AG10803 (cell line): ENCODE results near the gene ARHGAP19.

ENCODE experiments used
- DNase-seq: peaks from one replicate; pipeline ENCODE4 v3.0.0; 2010; ENCODE audit warnings: low read depth
- H3K4me3 ChIP-seq: 2 replicates; pipeline ENCODE4 v1.5.1; 2011; ENCODE audit warnings: mild to moderate bottlenecking, low read length, control low read depth
- TF ChIP-seq, protein P1 (sequence below): conservative IDR thresholded peaks from 2 replicates; pipeline ENCODE4 v1.5.1; 2011; ENCODE audit warnings: mild to moderate bottlenecking, low read length, control low read depth, inconsistent platforms

The ARHGAP19 gene

DNA sequence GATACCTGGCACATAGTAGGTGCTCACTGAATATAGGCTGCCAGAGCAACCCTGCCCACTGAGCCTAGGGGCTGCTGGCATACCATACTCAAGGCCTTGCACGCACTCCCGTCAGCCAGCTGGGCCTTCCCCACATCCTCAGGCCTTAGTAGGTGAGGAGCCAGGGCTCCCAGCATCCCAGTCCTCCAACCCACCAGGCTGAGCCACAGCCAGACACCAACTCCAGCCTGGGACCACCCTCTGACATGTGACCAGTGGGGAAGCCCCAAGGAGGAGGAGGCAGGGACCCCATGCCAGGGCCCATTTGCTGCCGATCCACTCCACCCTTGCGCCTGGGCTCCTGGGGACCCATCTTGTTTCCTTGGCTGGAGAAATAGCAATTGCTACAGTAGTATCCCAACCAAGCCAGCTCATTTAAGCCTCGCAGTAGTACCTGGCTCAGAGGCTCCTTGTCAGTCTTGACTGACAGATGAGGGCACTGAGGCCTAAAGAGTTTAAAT is 118.1 kb downstream of the ARHGAP19 start:
- DNase-seq: no peak
- TF ChIP-seq, protein P1, sequence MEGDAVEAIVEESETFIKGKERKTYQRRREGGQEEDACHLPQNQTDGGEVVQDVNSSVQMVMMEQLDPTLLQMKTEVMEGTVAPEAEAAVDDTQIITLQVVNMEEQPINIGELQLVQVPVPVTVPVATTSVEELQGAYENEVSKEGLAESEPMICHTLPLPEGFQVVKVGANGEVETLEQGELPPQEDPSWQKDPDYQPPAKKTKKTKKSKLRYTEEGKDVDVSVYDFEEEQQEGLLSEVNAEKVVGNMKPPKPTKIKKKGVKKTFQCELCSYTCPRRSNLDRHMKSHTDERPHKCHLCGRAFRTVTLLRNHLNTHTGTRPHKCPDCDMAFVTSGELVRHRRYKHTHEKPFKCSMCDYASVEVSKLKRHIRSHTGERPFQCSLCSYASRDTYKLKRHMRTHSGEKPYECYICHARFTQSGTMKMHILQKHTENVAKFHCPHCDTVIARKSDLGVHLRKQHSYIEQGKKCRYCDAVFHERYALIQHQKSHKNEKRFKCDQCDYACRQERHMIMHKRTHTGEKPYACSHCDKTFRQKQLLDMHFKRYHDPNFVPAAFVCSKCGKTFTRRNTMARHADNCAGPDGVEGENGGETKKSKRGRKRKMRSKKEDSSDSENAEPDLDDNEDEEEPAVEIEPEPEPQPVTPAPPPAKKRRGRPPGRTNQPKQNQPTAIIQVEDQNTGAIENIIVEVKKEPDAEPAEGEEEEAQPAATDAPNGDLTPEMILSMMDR: no peak
- no peak overlapping the region for H3K4me3 ChIP-seq

DNA sequence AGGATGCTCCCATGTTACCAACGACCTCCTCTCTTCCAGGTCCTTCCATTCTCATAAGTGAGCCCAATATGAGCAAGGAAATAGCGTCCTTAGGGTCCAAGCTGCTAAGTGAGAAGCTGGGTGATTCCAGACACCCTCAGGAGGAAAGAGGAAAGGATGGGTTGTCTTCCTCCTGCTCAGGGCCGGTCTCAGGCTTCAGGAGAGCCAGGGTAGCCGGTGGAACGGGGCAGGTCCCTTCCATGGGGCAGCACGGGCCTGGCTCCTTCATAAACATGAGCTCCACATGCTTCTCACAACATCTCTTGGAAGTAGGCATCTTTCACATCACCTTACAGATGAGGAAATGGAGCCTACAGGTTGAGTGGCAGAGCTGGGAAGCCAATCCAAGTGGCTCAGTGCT is 119.4 kb downstream of the ARHGAP19 start:
- TF ChIP-seq, protein P1: no peak
- no peak overlapping the region for H3K4me3 ChIP-seq

More for the DNA sequence above, 119.4 kb downstream of the ARHGAP19 start:
- no peak for DNase-seq
